ENCODE data around the gene EXOC4.

DNA sequence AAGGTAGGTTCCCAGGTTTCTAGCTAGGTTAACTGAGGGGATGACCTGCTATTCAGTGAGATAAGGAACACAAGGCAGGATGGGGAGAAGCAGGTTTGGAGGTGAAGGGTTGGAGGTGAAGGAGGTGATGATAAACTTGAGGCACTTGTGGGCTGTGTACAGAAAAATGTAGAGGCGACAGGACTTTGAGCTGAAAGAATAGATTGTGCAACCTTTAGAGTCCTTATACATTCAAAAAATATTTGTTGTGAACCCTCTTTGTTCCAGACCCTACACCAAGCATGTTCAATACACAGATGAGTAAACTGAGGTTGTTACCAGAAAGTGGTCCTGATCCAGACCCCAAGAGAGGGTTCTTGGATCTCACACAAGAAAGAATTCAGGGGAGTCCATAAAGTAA is 828.8 kb downstream of the EXOC4 start:
- TF ChIP-seq, protein P1, sequence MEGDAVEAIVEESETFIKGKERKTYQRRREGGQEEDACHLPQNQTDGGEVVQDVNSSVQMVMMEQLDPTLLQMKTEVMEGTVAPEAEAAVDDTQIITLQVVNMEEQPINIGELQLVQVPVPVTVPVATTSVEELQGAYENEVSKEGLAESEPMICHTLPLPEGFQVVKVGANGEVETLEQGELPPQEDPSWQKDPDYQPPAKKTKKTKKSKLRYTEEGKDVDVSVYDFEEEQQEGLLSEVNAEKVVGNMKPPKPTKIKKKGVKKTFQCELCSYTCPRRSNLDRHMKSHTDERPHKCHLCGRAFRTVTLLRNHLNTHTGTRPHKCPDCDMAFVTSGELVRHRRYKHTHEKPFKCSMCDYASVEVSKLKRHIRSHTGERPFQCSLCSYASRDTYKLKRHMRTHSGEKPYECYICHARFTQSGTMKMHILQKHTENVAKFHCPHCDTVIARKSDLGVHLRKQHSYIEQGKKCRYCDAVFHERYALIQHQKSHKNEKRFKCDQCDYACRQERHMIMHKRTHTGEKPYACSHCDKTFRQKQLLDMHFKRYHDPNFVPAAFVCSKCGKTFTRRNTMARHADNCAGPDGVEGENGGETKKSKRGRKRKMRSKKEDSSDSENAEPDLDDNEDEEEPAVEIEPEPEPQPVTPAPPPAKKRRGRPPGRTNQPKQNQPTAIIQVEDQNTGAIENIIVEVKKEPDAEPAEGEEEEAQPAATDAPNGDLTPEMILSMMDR (IDR thresholded peaks at IDR 0.05) = no peak
- TF ChIP-seq POLR2A (IDR thresholded peaks at IDR 0.05) = no peak

All from lower leg skin (tissue), 3 donors.